CD14-positive monocyte (primary cell): ENCODE measurements around the gene RYK. TPM values are rescaled to one million over a fixed set of nuclear protein-coding genes. Genes with fewer than 3 reads are reported as not detected.

Source experiments
- DNase-seq, 3 donors: peaks; one replicate each; pipeline ENCODE4 v3.0.0-alpha.2; 2011 to 2022
- H2AFZ ChIP-seq: 2 replicates; pipeline ENCODE4 v1.6.0; 2012; ENCODE audit warnings: mild to moderate bottlenecking, low read depth, low read length, inconsistent platforms; ENCODE audit not compliant: insufficient read depth, poor library complexity, severe bottlenecking
- H3K27ac ChIP-seq, 2 donors: 1 replicate in 1 of 2; 2 replicates in 1 of 2; pipeline ENCODE4 v1.5.1; 2012 to 2013; ENCODE audit warnings: low read length in 2 of 2, control low read depth in 1 of 2, inconsistent platforms in 1 of 2, low read depth in 1 of 2, mild to moderate bottlenecking in 1 of 2
- H3K27me3 ChIP-seq, 2 donors: one replicate each; pipeline versions ENCODE4 v1.6.0 to v1.6.1; 2011 to 2013; ENCODE audit warnings: low read length in 2 of 2; ENCODE audit not compliant: control insufficient read depth in 2 of 2, insufficient read depth in 2 of 2
- H3K36me3 ChIP-seq, 2 donors: replicated peaks in 1 of 2; 1 replicate in 1 of 2; 2 replicates in 1 of 2; pipeline versions ENCODE4 v1.5.1 to v1.6.1; 2012 to 2013; ENCODE audit warnings: low read length in 2 of 2, control low read depth in 1 of 2, inconsistent platforms in 1 of 2, mild to moderate bottlenecking in 1 of 2; ENCODE audit not compliant: insufficient read depth in 2 of 2, control insufficient read depth in 1 of 2
- H3K4me1 ChIP-seq, 2 donors: 1 replicate in 1 of 2; 2 replicates in 1 of 2; pipeline versions ENCODE4 v1.5.1 to v1.6.1; 2012 to 2013; ENCODE audit warnings: low read length in 2 of 2, control low read depth in 1 of 2, inconsistent platforms in 1 of 2, mild to moderate bottlenecking in 1 of 2, moderate library complexity in 1 of 2; ENCODE audit not compliant: insufficient read depth in 2 of 2, control insufficient read depth in 1 of 2
- H3K4me2 ChIP-seq: replicated peaks from 2 replicates; pipeline ENCODE3; 2012; ENCODE audit warnings: low read length, moderate library complexity, mild to moderate bottlenecking; ENCODE audit not compliant: poor library complexity, severe bottlenecking; ENCODE audit errors: extremely low read depth
- H3K4me3 ChIP-seq, 3 experiments: fragments of 200-600 bp in 1 of 3; sonication (generic) in 1 of 3; replicated peaks in 1 of 3; 1 replicate in 2 of 3; 2 replicates in 1 of 3; pipeline ENCODE4 v1.5.1; 2011 to 2013; ENCODE audit warnings: low read length in 3 of 3, mild to moderate bottlenecking in 3 of 3, control low read depth in 2 of 3, low read depth in 2 of 3, inconsistent platforms in 1 of 3, moderate library complexity in 1 of 3
- H3K79me2 ChIP-seq: 2 replicates; pipeline ENCODE4 v1.6.0; 2012; ENCODE audit warnings: mild to moderate bottlenecking, control low read depth, inconsistent platforms, low read length, moderate library complexity; ENCODE audit not compliant: insufficient read depth
- H3K9ac ChIP-seq: 2 replicates; pipeline ENCODE4 v1.6.0; 2017; ENCODE audit warnings: low read length, mild to moderate bottlenecking; ENCODE audit not compliant: insufficient read depth, poor library complexity, severe bottlenecking
- H3K9me3 ChIP-seq, 2 donors: replicated peaks in 1 of 2; 1 replicate in 1 of 2; 2 replicates in 1 of 2; pipeline versions ENCODE4 v1.5.1 to v1.6.1; 2012 to 2013; ENCODE audit warnings: low read length in 2 of 2, control low read depth in 1 of 2; ENCODE audit not compliant: control insufficient read depth in 1 of 2, insufficient read depth in 1 of 2
- H4K20me1 ChIP-seq: 2 replicates; pipeline ENCODE4 v1.6.0; 2012; ENCODE audit warnings: mild to moderate bottlenecking, low read length, control low read depth, moderate library complexity; ENCODE audit not compliant: insufficient read depth
- H3K27ac Mint-ChIP-seq, 7 donors: one replicate each; pipeline ENCODE4 v1.8.0; 2020; ENCODE audit warnings: mild to moderate bottlenecking in 7 of 7, mixed read lengths in 7 of 7, moderate library complexity in 6 of 7, inconsistent platforms in 2 of 7
- H3K27me3 Mint-ChIP-seq, 3 donors: one replicate each; pipeline ENCODE4 v1.8.0; 2021 to 2022; ENCODE audit warnings: low read depth in 3 of 3, mild to moderate bottlenecking in 3 of 3, mixed read lengths in 3 of 3, moderate library complexity in 3 of 3, inconsistent platforms in 1 of 3
- H3K36me3 Mint-ChIP-seq, 2 donors: one replicate each; pipeline ENCODE4 v1.8.0; 2020; ENCODE audit warnings: mixed read lengths in 2 of 2, inconsistent platforms in 1 of 2, mild to moderate bottlenecking in 1 of 2
- H3K4me1 Mint-ChIP-seq: one replicate; pipeline ENCODE4 v1.8.0; 2020; ENCODE audit warnings: mild to moderate bottlenecking, mixed read lengths
- H3K4me3 Mint-ChIP-seq, 2 donors: one replicate each; pipeline ENCODE4 v1.8.0; 2020; ENCODE audit warnings: mild to moderate bottlenecking in 2 of 2, mixed read lengths in 2 of 2, moderate library complexity in 1 of 2
- H3K9me3 Mint-ChIP-seq, 7 donors: one replicate each; pipeline ENCODE4 v1.8.0; 2020 to 2022; ENCODE audit warnings: mixed read lengths in 7 of 7, mild to moderate bottlenecking in 6 of 7, moderate library complexity in 6 of 7, inconsistent platforms in 2 of 7
- WGBS: methylation state at CpG from one replicate; pipeline ENCODE4 v1.1.5; 2013; ENCODE audit warnings: missing lambda C conversion rate; ENCODE audit not compliant: insufficient coverage; 5-methylcytosine and 5-hydroxymethylcytosine counted together
- intact Hi-C, 2 donors: fragments of 100-400 bp; cut with micrococcal nuclease; formaldehyde crosslinking; loops; one replicate each; pipeline versions ENCODE4 v1.15.0 to v1.15.1; 2023
- polyA plus RNA-seq, 3 donors: library from polyadenylated mRNA; depleted of rRNA in 1 of 3; unstranded in 2 of 3; stranded (reverse) in 1 of 3; fragments of 300-500 nt in 2 of 3; fragments of >200 nt in 1 of 3; fragmentation: Illumina TruSeq in 2 of 3; gene quantifications; 1 replicate in 2 of 3; 2 replicates in 1 of 3; pipeline ENCODE4 v1.2.3, GENCODE V29; 2012 to 2021
- TF ChIP-seq, protein P1 (sequence below): fragments of 200-600 bp; IDR thresholded peaks from one replicate; pipeline ENCODE4 v1.8.0; 2022; ENCODE audit warnings: antibody characterized with exemption, mild to moderate bottlenecking

The RYK gene
- polyA plus RNA-seq, 3 donors = 3.5 to 14.2 (median 5.0) TPM

DNA sequence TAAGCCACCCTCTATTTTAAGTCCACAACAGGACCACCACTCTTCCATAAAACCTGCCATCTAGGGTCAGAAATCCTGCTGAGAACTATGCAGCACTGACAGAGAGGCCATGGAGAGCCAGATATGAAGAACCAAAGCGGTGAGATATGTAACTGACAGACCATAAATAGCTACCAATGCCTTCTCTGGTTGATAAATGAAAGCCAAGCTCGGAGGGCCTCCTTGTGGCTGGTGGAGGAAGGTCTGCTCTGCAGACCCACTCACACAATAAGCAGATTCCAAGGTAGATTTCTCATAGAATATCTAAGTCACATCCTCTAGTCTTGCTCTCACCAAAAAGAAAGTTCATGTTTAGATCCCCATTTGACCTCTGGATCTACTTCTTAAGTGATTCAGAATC, 38.9 kb downstream of the RYK start:
- H3K9me3 ChIP-seq = no peaks in the 10 kb centered on the region
- no peak overlapping the region for H3K9ac ChIP-seq
- peaks cover 21 to 45% of the 10 kb centered on the region in 2 donors for H3K36me3 ChIP-seq
- TF ChIP-seq, protein P1, sequence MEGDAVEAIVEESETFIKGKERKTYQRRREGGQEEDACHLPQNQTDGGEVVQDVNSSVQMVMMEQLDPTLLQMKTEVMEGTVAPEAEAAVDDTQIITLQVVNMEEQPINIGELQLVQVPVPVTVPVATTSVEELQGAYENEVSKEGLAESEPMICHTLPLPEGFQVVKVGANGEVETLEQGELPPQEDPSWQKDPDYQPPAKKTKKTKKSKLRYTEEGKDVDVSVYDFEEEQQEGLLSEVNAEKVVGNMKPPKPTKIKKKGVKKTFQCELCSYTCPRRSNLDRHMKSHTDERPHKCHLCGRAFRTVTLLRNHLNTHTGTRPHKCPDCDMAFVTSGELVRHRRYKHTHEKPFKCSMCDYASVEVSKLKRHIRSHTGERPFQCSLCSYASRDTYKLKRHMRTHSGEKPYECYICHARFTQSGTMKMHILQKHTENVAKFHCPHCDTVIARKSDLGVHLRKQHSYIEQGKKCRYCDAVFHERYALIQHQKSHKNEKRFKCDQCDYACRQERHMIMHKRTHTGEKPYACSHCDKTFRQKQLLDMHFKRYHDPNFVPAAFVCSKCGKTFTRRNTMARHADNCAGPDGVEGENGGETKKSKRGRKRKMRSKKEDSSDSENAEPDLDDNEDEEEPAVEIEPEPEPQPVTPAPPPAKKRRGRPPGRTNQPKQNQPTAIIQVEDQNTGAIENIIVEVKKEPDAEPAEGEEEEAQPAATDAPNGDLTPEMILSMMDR = no peak
- H3K36me3 Mint-ChIP-seq = peaks cover 22 to 27% of the 10 kb centered on the region in 2 donors
- no peak overlapping the region for H3K27ac Mint-ChIP-seq
- intact Hi-C loops = loop anchor here (5.0 kb wide), 1 partner anchor 261 kb away; no protein-coding TSS in a partner anchor
- no peak overlapping the region for H3K4me3 Mint-ChIP-seq
- no peaks in the 10 kb centered on the region for H3K27me3 ChIP-seq
- no CpG with 5 or more reads among the region's 2 CpGs for WGBS
- no peak overlapping the region for H2AFZ ChIP-seq
- no peak for DNase-seq
- H3K27me3 Mint-ChIP-seq = peaks cover 0 to 1% (median 0%) of the 10 kb centered on the region in 3 donors
- H4K20me1 ChIP-seq = peaks cover 17% of the 10 kb centered on the region
- H3K4me1 Mint-ChIP-seq = peaks cover 2% of the 10 kb centered on the region
- no peak overlapping the region for H3K27ac ChIP-seq
- H3K9me3 Mint-ChIP-seq = no peaks in the 10 kb centered on the region
- no peaks in the 10 kb centered on the region for H3K79me2 ChIP-seq
- H3K4me2 ChIP-seq = no peak overlapping the region
- H3K4me3 ChIP-seq = no peak overlapping the region
- no peaks in the 10 kb centered on the region for H3K4me1 ChIP-seq

DNA sequence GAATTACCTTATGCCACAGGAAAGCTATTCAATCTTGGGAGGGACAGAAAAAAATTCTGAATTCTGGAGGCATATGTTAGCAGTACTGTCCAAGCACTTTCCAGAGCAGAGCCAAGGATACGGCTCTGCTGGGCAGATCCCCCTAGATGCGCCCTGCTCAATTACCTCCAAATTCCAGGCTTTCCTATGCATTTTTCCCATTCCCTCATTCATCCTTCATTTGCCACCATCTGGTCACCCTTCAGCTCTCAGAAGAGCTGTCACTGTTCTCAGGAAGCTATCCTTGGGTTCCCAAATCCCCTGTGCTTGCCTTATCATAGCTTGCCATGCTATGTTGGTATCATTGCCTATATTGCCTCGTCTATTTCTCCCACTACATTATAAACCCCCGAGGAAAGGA, 45.2 kb downstream of the RYK start:
- Mint-ChIP-seq H3K9me3 (peaks cover 0 to 2% (median 0%) of the 10 kb centered on the region in 7 donors), H3K4me1 (no peaks in the 10 kb centered on the region), H3K27me3 (no peaks in the 10 kb centered on the region), H3K27ac (no peak overlapping the region), H3K4me3 (no peak overlapping the region), H3K36me3 (peaks cover 38 to 51% of the 10 kb centered on the region in 2 donors)
- H3K4me2 ChIP-seq = no peak overlapping the region
- 91% methylated on average over 2 of the region's 4 CpGs for WGBS
- H3K9ac ChIP-seq = no peak overlapping the region
- H3K9me3 ChIP-seq = no peaks in the 10 kb centered on the region
- H3K27me3 ChIP-seq = no peaks in the 10 kb centered on the region
- H3K36me3 ChIP-seq = peaks cover 16 to 60% of the 10 kb centered on the region in 2 donors
- H2AFZ ChIP-seq = no peak overlapping the region
- no peak overlapping the region for H3K4me3 ChIP-seq
- intact Hi-C loops = no loop called here
- H3K4me1 ChIP-seq = no peaks in the 10 kb centered on the region
- H3K27ac ChIP-seq = no peak overlapping the region
- no peaks in the 10 kb centered on the region for H3K79me2 ChIP-seq
- DNase-seq = no peak
- TF ChIP-seq, protein P1 = no peak
- no peaks in the 10 kb centered on the region for H4K20me1 ChIP-seq
